Stimulated activated CD8-positive, alpha-beta memory T cell treated with anti-CD3 and anti-CD28 coated beads, Interleukin-2, amount 100 ng/mL, for 48 hours (primary cell): ENCODE data around the gene ZBTB1.
A peak's percentile ranks its signal among the peaks of the same experiment; 100 is the strongest.
"Not testable (repeated sequence)": the region's sequence is repeated elsewhere in the genome, so short reads cannot be mapped to it uniquely, and the experiment has no call there.

Experiments used
- DNase-seq, 2 donors: peaks; one replicate each; pipeline ENCODE4 v3.0.0-alpha.2; 2020; ENCODE audit warnings: low read depth in 2 of 2

Gene ZBTB1

DNA sequence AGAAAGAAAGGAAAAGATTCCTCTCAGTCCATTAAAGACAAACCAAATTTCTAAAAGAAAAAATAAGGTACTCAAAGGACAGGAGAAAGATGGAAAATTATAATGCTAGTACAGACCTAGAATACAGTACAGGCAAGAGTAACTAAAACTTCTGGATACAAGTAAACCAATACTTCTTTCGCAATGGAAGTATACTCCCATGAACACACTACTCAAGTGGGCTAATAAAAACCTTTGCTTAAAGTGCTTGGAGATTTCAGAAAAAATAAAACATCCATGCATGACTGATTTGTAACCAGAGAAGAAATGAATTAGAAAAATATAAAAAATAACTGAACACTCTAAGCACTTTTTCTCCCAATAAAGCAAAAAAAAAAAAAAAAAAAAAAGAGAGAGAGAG is 4.5 kb upstream of the ZBTB1 start:
- DNase-seq = no peak

DNA sequence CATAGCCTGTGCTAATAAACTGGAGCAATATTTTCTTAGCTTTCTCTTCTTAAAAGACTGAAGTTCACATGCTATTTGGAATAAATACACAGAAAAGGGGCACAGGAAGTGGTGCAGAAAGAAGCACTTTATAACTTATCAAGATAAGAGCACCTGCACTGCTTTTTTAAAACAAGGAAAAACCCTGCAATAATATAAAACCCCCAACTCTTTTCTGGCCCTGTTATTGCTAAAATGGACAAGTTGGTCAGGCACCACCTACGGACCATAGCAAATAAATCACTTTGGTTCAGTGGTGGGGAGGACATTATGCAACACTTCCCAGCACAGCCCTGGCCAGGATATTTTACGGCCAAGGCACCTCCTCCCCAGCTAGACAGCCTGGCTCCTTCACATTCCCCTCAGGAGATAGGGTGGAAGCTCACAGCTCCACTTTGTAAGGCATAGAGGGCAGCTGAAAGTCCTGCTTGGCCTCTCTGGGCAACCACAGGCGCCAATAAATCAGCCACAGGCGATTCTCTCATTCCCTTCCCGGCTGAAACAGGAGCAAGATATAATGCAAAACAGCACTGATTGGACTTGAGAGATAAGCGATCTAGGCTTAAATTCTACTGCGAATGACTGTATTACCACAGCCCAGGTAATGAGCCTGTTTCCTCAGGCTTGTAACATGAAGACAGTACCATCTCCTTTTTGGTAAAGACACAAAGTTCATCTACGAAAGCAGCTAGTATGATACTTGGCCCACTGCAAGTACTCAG is 3.0 kb upstream of the ZBTB1 start:
- DNase-seq = no peak

DNA sequence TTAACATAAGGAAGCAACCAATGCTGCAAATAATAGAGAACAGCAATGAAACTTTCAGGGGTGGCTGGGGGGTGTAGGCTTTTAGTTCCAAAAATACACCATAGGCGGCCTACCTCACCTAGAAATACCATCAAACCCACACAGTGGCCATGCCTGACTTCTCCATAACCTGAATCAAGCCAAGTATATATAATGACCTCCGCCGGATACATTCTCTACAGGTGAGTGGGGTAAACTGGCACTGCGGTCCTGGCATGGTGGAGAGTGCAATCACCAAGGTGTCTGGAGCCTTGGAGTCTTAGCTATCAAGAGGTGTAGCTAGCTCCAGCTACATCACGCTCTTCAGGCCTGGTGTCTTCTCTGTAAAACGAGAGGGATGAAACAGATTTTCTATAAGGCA is 2.1 kb upstream of the ZBTB1 start:
- DNase-seq = no peak

DNA sequence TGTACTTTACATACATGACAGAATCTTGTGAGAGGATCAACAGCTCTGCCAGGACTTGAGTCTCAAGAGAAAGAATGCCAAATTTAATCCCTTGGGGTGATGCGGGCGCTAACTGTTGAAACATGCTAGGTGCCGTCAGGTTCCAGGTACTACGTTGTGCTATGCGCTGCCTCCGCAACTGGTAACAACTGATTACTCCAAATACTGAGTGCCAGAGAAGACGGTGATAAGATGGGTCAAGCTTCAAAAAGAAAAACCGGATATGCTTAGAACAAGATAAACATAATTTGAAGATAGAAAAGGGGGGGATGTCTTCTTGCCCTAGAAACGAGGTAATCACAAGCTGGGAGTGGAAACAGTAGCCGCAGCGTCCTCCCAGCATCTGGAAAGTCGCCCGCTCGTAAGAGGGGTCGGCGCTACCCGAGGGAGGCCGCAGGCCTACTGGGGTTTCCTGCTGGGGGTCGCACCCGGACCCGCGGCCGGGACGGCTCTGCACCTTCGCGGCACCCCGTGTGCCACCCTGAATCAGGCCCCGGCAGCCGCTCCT is 1.6 kb upstream of the ZBTB1 start:
- DNase-seq = no peak

DNA sequence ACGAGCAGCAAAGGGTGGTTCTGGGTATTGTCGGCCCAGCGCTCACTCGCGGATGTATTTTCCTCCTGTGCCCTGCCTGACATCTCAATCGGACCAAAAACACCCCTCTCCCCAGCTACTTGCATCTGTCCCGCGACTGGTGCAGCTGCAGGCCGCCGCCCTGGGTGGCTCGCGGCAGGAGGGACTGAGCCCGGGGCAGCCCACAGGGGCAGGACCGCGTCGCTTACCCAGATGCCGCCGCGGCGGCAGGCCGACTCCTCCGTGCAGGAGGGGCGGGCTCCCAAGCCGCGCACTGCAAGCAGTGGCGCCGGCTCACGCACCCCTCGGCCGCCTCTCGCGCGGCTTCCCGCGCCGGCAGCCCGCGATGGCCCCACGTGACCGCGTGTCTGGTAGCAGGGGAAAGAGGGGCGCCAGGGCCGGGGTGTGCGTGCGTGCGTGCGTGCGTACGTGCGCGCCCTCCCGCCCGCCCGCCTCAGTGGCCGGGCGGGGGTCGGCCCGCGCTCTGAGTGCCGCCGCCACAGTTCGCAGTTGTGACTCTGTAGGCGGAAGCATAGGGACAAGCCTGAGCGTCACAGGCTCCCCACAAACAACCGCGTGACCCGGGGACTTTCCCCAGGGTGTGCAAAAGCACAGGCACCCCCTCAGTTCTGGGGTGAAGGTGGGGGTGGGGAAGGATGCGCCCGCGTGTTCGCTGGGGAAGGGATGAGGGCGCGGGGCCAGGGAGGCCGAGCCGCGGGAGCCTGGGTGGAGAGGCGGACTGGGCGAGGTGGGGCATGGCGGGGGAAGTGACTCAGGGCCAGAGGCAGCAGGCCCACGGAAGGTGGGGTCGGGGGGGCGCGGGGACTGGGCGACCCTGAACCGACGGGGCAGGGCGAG is 898 bp upstream of the ZBTB1 start, which contains the start of gene ZBTB25:
TSS of gene ZBTB25 (minus strand) at position 405 of the 876 bp plus-strand sequence. CDS start 13,305 bp downstream, outside the sequence.
- peak; percentile 87 to 91 for DNase-seq

DNA sequence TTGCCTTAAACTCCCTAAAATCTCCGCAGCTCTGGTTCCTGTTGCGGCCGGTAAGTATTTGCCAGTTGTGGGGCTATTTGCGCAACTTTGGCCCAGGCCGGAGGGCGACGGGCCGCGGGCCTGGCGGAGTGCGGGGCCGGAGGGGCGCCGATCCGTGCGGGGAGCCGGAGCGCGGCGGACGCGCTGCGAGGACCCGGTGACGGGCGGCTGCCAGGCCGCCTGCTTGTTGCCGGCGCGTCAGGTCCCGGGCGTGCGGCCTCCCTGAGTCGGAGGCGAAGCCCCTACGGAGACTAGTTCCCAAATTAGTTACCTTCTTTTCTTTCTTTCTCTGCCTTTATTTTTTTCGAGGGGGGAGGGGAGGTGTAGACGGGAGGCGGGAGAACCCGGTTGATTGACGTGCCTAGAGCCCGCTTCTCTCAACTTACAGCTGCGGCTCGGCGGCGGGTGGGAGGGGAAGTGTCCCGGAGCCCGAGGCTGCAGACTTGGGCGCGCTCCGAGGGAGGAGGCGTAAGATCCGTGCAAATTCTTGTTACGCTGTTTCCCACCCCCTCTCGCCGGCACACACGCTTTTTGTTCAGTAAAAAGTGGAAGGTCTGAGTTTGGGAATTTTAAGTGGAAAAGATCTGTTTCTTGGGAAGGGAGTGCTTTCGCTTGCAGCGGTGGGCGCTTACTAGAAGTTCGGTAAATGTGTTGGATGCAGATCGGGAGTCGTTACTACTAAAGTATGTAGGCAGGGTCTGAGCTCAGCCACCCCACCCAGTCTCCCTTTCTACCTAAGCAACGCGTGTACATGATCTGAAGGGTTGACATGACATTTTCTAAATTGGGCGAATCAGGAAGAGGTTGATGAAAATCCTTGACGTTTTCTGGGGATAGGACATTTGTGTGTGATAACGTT is 576 bp downstream of the ZBTB1 start:
- peak; percentile 75 to 80 for DNase-seq

DNA sequence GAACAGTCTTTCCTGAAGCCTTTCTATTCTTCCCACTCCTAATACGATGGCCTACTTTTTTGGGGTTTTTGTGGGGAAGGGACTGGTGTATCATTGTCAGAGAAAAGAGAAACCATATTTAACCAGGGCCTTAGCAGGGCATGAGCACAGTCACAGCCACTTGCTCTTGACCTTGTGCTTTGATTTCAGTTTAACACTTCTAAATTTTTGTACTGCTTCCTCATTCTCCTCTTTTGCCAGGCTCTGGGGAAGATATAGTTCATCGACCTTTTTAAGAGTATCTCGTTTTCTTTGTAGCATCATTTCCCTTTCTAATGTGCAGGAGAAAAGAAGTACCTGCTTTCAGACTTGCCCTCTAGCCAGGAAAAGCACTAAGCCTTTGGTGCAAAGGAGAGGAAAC is 2.2 kb downstream of the ZBTB1 start:
- DNase-seq = no peak

DNA sequence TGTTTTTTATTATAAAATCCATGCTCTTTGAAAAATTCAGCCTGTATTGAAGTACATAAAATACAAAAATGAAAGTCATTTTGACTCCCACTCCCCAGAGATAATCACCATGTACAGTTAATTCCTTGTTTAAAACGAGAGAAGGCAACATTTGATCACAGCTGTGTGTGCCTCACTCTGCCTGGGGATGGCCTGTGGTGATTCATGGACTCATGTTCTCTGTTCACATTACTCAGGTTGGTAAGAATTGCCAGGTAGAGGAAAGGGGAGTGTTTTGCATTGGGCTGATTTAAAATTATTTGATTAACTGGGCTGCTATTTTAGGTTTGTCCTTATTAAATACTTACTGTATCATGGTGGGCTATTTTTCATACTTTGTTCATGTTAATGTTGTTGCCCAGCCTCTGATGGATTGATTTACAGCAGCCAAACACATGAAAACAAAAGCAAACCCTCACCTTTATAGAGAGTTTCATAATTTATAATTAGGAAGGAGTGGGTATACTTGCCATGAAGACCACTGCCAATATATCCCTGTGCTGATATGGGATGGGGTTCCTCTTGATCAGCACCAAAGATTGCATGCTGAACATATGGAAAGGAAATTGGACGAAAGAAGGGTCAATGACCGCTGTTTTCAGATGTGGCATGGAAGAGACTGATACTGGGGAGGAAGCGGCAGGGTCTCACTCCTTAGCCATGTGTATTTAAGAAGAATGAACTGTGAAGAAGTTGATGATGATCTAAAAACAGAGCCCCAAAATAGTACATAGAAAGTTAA is 3.0 kb downstream of the ZBTB1 start:
- DNase-seq = no peak

DNA sequence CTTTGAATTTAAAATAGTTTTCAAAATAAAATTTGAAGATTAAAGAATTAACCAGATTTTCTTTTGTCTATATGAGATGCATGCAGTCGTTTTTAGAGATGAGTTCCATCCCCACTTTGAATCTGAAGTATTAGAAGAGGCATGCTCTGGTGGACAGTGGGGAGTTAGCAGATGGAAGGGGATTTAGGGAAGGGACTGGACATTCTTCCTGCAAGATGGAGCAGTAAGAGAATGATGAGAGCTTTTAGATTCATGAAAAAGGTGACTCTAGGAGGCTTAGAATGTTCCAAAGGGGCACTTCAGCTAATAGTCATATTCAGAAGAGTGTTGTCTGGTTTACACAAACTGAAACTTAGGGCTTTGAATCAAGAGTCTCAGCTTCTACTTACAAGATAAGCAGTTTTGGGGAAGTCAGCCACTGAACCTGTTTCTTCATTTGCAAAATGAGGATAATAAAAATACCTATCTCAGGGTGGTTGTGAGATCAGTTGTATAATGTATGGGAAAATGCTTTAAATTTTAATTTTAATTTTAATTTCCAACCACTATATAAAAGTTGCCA is 3.7 kb downstream of the ZBTB1 start:
- DNase-seq = no peak

DNA sequence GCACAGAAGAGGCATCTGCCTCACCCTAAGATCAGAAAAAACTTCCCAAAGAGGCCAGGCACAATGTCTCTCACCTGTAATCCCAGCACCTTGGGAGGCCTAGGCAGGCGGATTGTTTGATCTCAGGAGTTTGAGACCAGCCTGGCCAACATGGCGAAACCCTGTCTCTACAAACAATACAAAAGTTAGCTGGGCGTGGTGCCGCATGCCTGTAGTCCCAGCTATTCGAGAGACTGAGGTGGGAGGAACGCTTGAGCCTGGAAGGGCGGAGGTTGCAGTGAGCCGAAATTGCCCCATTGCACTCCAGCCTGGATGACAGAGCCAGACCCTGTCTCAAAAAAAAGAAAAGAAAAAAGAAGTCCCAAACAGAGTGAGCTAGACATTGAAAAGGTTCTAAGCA is 4.5 kb downstream of the ZBTB1 start:
- no peak for DNase-seq

DNA sequence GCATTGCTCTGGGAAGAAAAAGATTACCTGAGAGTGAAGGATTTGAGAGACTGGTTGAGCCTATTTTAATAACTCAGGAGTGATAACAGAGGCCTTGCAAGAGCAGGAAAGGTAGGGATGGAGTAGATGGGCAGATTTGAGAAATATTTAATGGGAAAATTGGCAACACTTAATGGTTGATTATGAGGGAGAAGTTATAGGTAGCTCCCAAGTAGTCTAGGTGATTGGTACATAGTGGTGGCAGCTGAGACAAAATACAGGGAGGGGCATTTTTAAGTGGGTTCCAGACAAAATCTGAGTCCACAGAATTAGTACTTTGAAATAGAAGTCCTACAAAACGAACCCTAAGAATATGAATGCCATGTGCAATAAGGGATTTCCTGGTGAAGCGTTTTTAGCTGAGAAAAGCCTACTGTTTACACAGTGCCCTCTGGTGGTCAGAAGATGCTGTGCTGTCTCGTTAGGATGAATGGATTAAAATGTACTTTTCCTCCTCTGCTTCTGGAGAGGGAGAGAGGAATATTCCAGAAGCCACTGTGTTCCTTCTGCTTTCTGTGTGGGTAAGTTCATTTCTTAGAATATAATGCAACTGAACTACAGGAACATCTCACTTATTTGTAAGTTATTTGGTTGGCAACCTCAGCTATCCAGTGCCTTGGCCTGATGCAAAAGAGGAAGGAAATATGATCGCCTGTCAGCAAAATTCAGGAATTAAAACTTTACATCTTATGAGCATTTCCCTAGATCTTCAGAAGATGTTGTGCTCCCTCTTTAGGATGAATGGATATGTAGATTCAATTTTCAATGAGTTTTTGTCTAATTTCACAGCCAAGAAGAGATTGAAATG is 6.5 kb downstream of the ZBTB1 start:
- DNase-seq = peak; percentile 19 to 44

DNA sequence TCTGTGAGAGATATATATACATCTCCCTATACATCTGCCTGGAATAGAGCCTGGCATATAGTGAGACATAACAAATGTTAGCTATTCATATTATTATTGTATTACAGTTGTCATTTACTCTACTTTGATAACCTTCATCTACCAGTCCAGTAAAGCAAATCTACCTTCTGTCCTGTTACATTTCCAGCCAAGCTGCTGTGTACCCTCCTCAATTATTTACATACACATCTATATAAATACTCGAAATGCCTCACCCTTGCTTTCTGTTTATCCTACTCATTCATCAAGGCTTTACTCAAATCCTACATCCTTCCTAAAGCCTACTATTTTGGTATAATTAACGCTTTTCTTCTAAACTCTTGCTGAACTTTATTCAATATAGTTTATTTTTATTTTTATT is 8.7 kb downstream of the ZBTB1 start:
- DNase-seq = no peak

DNA sequence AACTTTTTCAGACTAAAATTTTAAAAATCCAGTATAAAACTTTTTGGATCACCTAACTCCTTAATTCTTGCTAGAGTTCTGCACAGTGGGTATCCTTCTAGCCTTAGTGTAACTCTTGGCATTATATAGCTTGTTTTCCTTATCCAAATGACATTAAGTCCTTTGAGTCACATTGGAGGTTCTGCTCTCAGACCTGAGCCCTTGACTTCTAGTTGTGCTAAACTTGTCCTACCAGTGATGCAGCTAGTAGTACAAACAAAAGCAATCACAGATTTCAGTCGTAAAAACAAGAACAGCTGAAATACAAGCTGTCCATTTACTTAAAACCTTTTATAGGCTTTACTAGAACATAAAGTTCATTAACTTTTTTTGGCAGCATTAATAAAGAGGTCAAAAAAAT is 10.5 kb downstream of the ZBTB1 start:
- DNase-seq = no peak

DNA sequence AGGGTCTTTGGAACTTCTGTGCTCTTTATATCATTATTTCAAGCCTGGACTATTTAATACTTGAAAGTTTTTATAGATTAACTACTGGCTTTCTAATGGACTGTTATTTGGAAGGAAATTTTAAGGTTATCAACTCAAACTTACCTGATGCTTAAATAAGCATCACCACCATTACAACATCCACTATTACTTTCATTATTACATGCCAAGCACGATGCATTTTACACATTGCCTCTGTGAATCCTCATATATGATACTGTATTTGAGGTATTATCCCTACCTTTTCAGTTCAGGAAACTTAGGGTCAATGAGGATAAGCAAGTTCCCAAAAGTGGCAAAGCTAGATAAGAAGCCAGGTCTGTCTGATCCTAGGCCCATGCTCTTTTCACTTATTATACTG is 12.4 kb downstream of the ZBTB1 start:
- DNase-seq = no peak

DNA sequence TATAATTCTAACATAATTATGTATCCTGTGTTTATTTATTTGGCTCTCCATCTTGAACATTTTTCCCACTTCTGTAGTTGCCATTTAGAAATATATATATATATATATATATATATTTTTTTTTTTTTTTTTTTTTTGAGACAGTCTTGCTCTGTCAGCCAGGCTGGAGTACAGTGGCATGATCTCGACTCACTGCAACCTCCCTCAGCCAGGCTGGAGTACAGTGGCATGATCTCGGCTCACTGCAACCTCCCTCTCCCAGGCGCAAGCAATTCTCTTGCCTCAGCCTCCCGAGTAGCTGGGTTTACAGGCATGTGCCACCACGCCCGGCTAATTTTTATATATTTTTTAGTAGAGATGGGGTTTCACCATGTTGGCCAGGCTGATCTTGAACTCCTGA is 13.1 kb downstream of the ZBTB1 start:
- DNase-seq = not testable (repeated sequence)

DNA sequence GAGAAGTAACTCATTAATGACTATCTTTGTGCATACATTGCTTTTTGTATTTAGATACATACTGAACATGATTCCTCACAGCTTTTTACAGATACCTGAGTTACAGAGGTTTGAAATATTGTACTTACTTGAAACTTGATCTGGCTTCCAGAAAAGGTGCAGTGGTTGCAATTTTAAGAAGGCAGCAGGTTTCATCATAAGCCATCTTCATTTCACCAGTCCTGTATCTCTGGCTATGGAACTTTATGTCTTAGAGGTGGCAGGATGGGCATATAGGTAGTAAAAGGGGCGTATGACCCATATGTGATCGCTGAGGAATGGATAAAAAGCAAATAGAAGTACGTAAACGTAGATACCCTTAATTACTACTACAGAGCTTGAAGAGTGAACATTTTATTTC is 13.7 kb downstream of the ZBTB1 start:
- DNase-seq = no peak

DNA sequence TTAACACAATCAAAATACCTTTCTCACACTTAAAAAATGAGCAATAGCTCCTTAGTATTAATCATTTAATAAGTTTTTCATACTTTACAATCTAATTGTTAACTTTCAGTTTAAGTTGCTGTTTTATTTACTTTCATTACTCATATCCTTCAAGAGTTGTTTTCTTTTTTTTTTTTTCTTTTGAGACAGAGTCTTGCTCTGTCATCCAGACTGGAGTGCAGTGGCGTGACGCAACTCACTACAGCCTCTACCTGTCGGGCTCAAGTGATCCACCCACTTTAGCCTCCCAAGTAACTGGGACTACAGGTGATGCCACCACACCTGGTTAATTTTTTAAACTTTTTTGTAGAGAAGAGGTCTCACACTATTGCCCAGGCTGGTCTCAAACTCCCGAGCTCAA is 16.1 kb downstream of the ZBTB1 start:
- DNase-seq = no peak

DNA sequence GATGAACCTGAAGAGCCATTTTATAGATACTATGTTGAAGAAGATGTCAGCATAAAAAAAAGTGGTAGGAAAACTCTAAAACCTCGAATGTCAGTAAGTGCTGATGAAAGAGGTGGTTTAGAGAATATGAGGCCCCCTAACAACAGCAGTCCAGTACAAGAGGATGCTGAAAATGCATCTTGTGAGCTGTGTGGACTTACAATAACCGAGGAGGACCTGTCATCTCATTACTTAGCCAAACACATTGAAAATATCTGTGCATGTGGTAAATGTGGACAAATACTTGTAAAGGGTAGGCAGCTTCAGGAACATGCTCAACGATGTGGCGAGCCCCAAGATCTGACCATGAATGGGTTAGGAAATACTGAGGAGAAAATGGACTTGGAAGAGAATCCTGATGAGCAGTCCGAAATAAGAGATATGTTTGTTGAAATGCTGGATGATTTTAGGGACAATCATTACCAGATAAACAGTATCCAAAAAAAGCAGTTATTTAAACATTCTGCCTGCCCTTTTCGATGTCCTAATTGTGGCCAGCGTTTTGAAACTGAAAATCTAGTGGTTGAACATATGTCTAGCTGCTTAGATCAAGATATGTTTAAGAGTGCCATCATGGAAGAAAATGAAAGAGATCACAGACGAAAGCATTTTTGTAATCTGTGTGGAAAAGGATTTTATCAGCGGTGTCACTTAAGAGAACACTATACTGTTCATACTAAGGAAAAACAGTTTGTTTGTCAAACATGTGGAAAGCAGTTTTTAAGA is 18.2 kb downstream of the ZBTB1 start:
- DNase-seq = no peak

DNA sequence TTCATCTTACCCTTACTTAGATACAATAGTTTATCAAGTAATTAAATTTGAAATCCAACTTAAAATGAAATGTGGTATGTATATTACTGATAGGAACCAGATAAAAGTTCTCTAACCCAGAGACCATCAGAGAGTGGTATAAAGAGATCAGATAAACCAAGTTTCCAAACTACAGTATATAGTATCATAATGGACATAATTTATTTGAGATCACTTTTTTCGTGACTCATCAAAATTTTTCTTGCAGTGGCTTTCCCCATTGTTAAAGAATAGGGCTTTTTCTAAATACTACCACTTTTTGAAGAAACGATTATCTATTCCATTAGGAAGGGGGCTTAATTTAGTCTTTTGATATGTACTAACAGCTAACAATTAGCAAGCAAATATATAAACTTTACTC is 20.8 kb downstream of the ZBTB1 start:
- DNase-seq = no peak
